HG02588 (cell line): ENCODE measurements around the gene CPSF4.
"Not testable (repeated sequence)": the region's sequence is repeated elsewhere in the genome, so short reads cannot be mapped to it uniquely, and the experiment has no call there.

Source experiments
- ATAC-seq: cut with Tn5 transposase; IDR thresholded peaks from one replicate; pipeline ENCODE4 v1.9.1; 2021; ENCODE audit warnings: mild to moderate bottlenecking, moderate library complexity; ENCODE audit not compliant: unreplicated experiment

The CPSF4 gene

GRCh38 chr7:99485094-99485493, 46.4 kb downstream of the CPSF4 start:
- no peak for ATAC-seq

DNA sequence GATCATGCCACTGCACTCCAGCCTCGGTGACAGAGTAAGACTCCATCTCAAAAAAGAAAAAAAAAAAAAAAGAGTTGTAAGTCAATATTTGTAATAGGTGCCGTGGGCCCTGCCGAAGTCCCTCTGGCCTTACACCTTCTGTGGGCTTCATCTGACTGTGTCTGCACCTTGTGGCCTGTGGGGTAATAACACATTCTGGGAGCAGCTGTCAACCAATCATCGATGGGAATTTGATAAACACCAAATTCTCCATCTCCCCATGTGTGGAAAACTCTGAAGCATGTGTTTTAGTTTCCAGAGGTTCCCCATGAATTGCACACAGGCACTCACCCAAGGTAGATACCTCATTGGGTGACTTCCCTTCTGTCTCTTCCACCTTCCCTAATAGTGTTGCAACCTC, 50.5 kb downstream of the CPSF4 start:
- ATAC-seq, result no peak

DNA sequence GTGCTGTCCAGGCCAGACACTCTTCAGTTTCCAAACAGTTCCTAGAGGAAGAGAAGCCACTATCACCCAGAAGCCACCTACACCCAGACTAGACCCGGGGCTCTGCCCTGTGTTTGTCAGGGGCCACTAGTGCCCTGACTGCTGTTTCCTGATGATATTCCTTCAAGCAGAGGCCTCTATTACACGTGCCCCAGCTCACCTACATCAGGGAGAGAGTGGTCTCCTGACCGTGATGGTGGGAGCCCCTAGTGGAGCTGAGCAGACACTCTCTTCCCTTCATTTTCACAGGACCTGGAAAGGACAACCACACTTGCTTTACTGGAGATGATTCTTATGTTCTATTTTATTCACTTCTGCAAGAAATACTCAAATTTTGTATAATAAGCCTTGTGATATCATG, 52.1 kb downstream of the CPSF4 start:
- ATAC-seq, result no peak

GRCh38 chr7:99493823-99494222, 55.1 kb downstream of the CPSF4 start:
- no peak for ATAC-seq

DNA sequence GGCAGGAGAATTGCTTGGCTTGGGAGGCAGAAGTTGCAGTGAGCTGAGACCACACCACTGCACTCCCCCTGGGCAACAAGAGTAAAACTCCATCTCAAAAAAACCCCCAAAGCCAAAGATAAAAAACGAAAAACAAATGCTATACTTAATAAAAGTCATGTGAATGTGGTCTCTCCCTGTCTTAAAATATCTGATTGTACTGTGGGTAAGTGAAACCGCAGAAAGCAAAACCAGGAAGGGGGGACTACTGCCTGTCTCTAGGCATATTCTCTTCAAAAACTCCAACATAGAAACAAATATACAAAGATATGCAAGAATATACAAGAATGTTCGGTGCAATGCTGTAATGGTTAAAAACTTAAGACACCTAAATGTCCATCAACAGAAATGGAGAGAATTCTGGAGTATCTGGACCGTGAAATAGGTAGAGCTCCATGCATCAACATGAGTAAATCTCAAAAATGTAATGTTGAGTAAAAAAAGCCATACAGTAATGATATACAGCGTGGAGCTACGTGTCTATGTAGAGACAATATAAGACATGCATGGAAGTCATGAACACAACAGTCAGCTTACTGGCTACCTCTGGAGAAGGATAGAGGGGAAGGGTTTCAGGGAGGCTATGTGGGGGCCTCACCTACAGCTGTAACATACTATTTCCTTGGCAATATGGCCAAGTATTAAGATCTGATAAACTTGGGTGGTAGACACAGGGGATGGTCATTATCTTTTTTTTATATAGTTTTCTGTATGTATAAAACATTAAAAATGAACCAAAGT, 59.2 kb downstream of the CPSF4 start:
- no peak for ATAC-seq

GRCh38 chr7:99498546-99498944, 59.8 kb downstream of the CPSF4 start:
- no peak for ATAC-seq

DNA sequence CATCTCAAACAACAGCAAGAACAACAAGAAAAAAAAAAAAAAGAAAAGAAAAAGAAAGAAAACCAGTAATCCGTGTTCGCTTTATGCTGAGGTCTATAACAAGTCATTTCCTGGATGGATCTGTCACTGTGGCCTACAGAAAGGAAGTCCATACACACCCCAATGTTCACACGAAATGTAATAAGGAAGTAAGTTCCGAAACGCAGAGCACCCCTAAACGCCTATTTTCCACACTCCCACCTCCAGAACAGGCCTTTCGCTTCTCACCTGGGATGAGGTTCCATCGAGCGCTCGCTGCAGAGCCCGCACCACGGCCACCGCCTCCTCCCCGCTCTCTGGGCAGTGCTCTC, 60.6 kb downstream of the CPSF4 start:
- no peak for ATAC-seq

DNA sequence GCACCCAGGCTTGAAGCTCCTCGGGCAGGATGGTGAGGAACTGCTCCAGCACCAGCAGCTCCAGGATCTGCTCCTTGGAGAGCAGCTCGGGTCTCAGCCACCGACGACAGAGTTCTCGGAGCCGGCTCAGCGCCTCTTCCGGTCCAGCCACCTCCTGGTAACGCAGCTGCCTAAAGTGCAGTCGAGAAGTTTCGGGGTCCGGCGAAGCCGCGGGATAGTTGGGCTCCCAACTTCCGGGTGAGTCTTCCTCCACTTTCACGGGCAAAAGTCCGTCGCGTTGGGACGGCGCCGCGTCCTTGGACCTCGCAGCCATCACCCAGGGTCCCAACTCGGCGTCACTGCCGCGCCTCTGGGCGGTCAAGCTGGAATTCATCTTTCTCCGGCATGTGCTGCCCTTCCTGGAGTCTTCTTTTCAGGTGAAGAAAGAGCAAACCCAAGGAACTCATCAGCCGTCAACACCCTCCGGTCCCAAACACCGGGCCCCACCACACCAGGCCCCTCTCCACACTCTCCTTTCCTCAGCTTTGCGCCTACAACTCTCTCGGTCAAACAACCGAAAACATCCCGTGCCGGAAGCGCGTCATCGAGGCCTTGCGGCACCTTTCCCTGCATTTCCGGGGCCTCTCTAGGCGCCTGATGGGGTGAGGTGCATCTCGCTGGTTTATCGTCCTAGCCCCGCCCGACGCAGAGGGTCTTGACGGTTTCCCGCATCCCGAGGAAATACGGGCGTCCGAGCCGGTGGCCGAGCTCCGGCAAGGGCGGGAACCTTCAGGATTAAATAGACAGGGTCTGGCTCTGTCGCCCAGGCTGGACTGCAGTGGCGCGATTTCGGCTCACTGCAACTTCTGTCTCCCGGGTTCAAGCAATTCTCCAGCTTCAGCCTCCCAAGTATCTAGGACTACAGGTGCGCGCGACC, 61.2 kb downstream of the CPSF4 start, which contains the start of gene ZNF394:
TSS of gene ZNF394 (minus strand) at position 561 of the 916 bp plus-strand sequence. CDS start at position 373, 188 bp downstream.
- peak; percentile 40 for ATAC-seq

DNA sequence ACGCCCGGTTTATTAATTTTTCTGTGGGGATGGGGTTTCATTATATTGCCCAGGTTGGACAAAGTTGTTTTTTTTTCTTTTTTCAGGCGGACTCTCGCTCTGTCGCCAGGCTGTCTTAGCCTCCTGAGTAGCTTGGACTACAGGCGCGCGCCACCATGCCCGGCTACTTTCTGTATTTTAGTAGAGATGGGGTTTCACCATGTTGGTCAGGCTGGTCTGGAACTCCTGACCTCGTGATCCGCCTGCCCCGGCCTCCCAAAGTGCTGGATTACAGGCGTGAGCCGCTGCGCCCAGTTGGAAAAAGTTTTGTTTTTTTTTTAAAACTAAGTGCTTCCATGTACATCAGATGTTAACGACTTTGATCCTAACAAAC, 61.9 kb downstream of the CPSF4 start:
- ATAC-seq, result no peak

DNA sequence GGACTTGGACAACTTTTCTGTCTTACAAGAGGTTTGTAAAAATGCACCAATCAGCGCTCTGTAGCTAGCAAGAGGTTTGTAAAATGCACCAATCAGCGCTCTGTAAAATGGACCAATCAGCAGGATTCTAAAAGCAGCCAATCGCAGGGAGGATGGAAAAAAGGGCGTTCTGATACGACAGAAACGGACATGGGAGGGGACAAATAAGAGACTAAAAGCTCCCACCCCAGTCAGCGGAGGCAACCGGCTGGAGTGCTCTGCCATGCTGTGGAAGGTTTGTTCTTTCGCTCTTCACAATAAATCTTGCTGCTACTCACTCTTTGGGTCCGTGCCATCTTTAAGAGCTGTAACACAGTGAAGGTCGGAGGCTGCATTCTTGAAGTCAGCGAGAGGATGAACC, 62.5 kb downstream of the CPSF4 start:
- not testable (repeated sequence) for ATAC-seq

- no peak for ATAC-seq
Observed at GRCh38 chr7:99504281-99504602, 65.5 kb downstream of the CPSF4 start.

DNA sequence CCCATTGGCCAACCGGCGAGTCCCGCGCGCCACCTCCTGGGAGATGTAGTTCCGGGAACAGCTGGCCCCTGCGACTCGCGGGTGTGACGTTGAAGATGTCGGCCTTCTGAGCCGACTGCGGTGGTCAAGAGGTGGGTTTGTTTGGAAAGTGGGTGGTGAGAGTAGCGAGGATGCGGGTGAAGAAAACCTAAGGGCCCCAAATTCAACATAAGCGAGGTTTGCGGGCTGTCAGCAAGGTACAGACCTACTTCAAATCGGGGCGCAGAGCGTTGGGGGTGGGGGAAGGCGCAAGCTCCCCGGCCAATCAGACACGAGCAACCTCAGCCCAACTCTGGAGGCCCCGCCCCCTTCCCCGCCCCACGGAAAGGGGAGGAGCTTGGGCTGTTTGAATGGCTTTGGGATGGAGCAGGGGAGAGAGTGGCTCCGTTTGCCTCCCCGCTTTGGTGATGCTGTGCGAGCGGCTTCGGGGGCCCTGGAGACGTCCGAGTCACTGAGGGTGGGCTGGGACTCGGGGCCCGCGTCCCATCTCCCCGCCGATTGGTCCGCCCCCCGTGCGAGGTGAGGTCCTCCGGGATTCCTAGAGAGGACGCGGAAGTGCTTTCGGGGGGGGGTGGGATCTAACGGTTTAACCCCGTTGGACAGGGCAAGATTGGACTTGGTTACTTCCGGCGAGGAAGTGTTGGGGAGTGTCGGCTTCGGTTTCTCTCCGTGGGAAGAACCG, 66.0 kb downstream of the CPSF4 start, which contains the start of gene ZKSCAN5:
TSS of gene ZKSCAN5 (plus strand) at position 60 of the 721 bp plus-strand sequence. CDS start 1,383 bp downstream, outside the sequence.
- peak; percentile 79 for ATAC-seq

- no peak for ATAC-seq
Observed at GRCh38 chr7:99505324-99505662, 66.5 kb downstream of the CPSF4 start.
